Testis (tissue), 3 donors: ENCODE data around the gene BCAS3. TPM values are rescaled to one million over a fixed set of nuclear protein-coding genes. Genes with fewer than 3 reads are reported as not detected.

ENCODE experiments used
- DNase-seq: peaks from one replicate; pipeline ENCODE4 v3.0.0-alpha.2; 2019
- H3K27ac ChIP-seq, 2 donors: fragments of 200-600 bp; sonication (generic); one replicate each; pipeline ENCODE4 v1.5.1; 2019
- H3K27me3 ChIP-seq: fragments of 200-600 bp; sonication (generic); one replicate; pipeline ENCODE4 v1.5.1; 2019
- H3K36me3 ChIP-seq: fragments of 200-600 bp; sonication (generic); one replicate; pipeline ENCODE4 v1.5.1; 2017; ENCODE audit warnings: low read depth; ENCODE audit errors: missing control alignments
- H3K4me1 ChIP-seq: fragments of 200-600 bp; sonication (generic); one replicate; pipeline ENCODE4 v1.5.1; 2019
- H3K4me3 ChIP-seq, 2 donors: fragments of 200-600 bp; sonication (generic); one replicate each; pipeline ENCODE4 v1.5.1; 2017 to 2019
- H3K9me3 ChIP-seq: fragments of 200-600 bp; sonication (generic); one replicate; pipeline ENCODE4 v1.5.1; 2017
- CTCF ChIP-seq, 3 experiments: fragments of 450-650 bp in 2 of 3; fragments of 200-600 bp in 1 of 3; sonication (generic) in 1 of 3; IDR thresholded peaks; one replicate each; pipeline ENCODE4 v1.5.1; 2016 to 2019; ENCODE audit warnings: antibody characterized with exemption in 3 of 3, mild to moderate bottlenecking in 2 of 3, moderate library complexity in 1 of 3
- POLR2A ChIP-seq: fragments of 450-650 bp; IDR thresholded peaks from one replicate; pipeline ENCODE4 v1.6.1; 2017; ENCODE audit warnings: antibody characterized with exemption, mild to moderate bottlenecking, moderate library complexity
- WGBS, 2 donors: methylation state at CpG; one replicate each; pipeline ENCODE4 v1.1.5; 2018; 5-methylcytosine and 5-hydroxymethylcytosine counted together
- intact Hi-C: fragments of 100-400 bp; cut with DNase I; formaldehyde crosslinking; loops from one replicate; pipeline ENCODE4 v1.15.1; 2023; ENCODE audit warnings: low total_unique reads
- polyA plus RNA-seq: library from polyadenylated mRNA; stranded (reverse); fragments of 350-450 nt; fragmentation: Illumina TruSeq; extraction: RNeasy Lipid Tissue Mini Kit (QIAGEN cat#74804); gene quantifications from one replicate; pipeline ENCODE4 v1.2.3, GENCODE V29; 2014; ENCODE audit warnings: low read depth, low replicate concordance; ENCODE audit not compliant: insufficient read depth
- total RNA-seq, 2 donors: library from RNA; depleted of rRNA; stranded (reverse); fragments of >200 nt; gene quantifications; one replicate each; pipeline ENCODE4 v1.2.3, GENCODE V29; 2016

BCAS3 gene
- total and polyA plus RNA-seq, 3 donors from 2014 or later, result 54.8 to 96.7 (median 73.0) TPM

DNA sequence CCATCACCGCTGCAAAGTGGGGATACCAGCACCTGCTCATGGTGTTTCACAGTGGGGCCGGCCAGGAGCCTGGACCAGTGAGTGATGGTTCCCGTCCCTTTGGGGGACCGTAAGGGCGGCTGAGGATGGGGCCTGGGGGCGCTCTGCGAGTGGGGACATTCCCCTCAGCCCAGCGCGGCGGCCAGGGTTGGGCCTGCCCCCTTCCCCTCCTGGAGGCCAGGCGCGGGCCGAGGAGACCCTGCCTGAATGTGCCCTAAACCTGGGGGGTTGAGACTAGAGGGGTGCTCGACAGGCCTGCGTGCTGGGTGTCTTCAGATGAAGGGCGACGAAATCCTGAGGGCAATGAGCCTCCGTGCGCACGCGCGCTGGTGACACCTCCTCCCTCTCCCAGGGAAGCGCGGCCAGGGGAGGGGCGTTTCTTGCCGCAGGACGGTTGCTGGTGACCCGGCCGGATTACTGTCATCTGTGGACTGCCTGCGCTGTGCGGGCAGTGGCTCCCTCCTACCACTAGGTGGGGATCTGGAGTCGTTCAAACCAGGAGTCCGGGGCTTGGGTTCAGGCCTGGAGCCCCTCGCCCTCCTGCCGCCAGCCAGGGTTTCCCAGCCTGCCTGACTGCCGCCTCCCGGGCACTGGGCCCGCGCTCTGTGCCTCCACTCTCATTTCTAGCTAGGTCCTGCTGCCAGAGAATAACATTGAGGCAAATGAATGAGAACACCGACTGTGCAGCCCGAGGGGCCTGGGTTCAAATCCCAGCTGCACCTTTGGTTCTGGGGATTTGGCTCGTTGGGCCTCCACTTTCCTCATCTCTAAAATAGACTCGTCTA lies 739.1 kb downstream of the BCAS3 start:
- Histone ChIP-seq H3K9me3 (no peaks in the 10 kb centered on the region), H3K27me3 (no peaks in the 10 kb centered on the region), H3K36me3 (no peaks in the 10 kb centered on the region), H3K4me1 (peaks cover 4% of the 10 kb centered on the region), H3K27ac (peak overlapping the region in 1 of 2 donors; percentile 58), H3K4me3 (peak overlapping the region in 1 of 2 donors; percentile 20)
- DNase-seq, result peak; percentile 90
- intact Hi-C loops, result no loop called here
- TF ChIP-seq POLR2A, result no peak
- TF ChIP-seq CTCF (IDR thresholded peaks at IDR 0.05), result peak in 2 of 3 experiments; percentile 87 to 93
- 13 to 27% methylated on average over 17 to 37 of the region's 43 CpGs for WGBS, 2 donors

- 81 to 94% methylated on average over 2 of the region's 2 CpGs for WGBS, 2 donors
- H3K27me3 ChIP-seq, result no peaks in the 10 kb centered on the region
- intact Hi-C loops, result no loop called here
- H3K36me3 ChIP-seq, result no peaks in the 10 kb centered on the region
- DNase-seq, result no peak
- TF ChIP-seq POLR2A, result no peak
- TF ChIP-seq CTCF (IDR thresholded peaks at IDR 0.05), result no peak
- peaks cover 4% of the 10 kb centered on the region for H3K4me1 ChIP-seq
- H3K27ac ChIP-seq, result no peak overlapping the region
- no peaks in the 10 kb centered on the region for H3K9me3 ChIP-seq
- no peak overlapping the region for H3K4me3 ChIP-seq
Measured at GRCh38 chr17:61418449-61418848, 740.8 kb downstream of the BCAS3 start.

DNA sequence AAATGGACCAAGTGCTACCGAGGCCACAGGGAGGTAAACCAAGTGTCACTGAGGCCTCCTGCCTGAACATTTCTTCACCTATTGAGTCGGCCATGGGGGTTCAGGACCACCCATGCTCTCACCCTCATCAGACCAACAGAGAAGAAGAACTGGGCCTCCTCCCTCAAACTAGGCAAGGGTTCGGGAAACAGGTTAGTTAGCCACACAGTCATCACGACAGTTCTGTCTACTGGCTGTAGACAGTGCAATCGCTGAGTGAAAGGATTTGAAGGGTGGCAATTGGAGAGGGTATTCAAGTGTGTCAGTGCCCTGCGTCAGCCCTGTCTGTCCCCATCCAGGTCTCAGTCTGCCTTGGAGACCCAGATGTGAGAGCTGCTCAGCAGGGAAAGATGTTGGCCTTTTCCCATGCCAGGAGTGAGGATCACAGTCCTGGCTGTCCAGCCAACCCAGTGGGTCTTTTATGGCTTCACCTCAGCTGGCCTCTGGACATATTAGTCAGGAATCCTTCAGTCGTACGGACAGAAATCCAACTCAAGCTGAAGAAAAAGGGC lies 741.9 kb downstream of the BCAS3 start:
- H3K36me3 ChIP-seq, result no peaks in the 10 kb centered on the region
- no peaks in the 10 kb centered on the region for H3K9me3 ChIP-seq
- H3K4me1 ChIP-seq, result peaks cover 4% of the 10 kb centered on the region
- no peak for DNase-seq
- H3K27me3 ChIP-seq, result no peaks in the 10 kb centered on the region
- WGBS, 2 donors, result 78 to 79% methylated on average over 8 of the region's 8 CpGs
- no peak overlapping the region for H3K4me3 ChIP-seq
- no peak overlapping the region for H3K27ac ChIP-seq
- TF ChIP-seq CTCF (IDR thresholded peaks at IDR 0.05) (no peak), POLR2A (no peak)
- intact Hi-C loops, result no loop called here

GRCh38 chr17:61420052-61420451 lies 742.4 kb downstream of the BCAS3 start:
- no peak overlapping the region for H3K4me3 ChIP-seq

More at GRCh38 chr17:61420052-61420451, 742.4 kb downstream of the BCAS3 start:
- 69 to 71% methylated on average over 4 of the region's 4 CpGs for WGBS, 2 donors
- DNase-seq, result no peak
- no peak overlapping the region for H3K27ac ChIP-seq
- intact Hi-C loops, result no loop called here
- no peaks in the 10 kb centered on the region for H3K9me3 ChIP-seq
- peaks cover 4% of the 10 kb centered on the region for H3K4me1 ChIP-seq
- TF ChIP-seq CTCF (IDR thresholded peaks at IDR 0.05), result no peak
- no peak for TF ChIP-seq POLR2A
- H3K36me3 ChIP-seq, result no peaks in the 10 kb centered on the region
- no peaks in the 10 kb centered on the region for H3K27me3 ChIP-seq
